ENCODE data around the gene TWIST2.

TWIST2 gene

GRCh38 chr2:238916875-238917590, 69.1 kb downstream of the TWIST2 start:
- no peak for DNase-seq (ENCODE audit: low read depth)
- TF ChIP-seq CTCF (conservative IDR thresholded peaks at IDR 0.05; ENCODE audit: control insufficient read depth, insufficient read depth, low read depth, low read length) = no peak
- no peak overlapping the region for H3K4me3 ChIP-seq (ENCODE audit: control insufficient read depth, low read depth, low read length)

- no peak for TF ChIP-seq CTCF (conservative IDR thresholded peaks at IDR 0.05; ENCODE audit: control insufficient read depth, insufficient read depth, low read depth, low read length)
- no peak overlapping the region for H3K4me3 ChIP-seq (ENCODE audit: control insufficient read depth, low read depth, low read length)
- no peak for DNase-seq (ENCODE audit: low read depth)
Measured at GRCh38 chr2:238919307-238919706, 71.4 kb downstream of the TWIST2 start.

GRCh38 chr2:238920053-238920452, 72.2 kb downstream of the TWIST2 start:
- DNase-seq (ENCODE audit: low read depth) = no peak
- H3K4me3 ChIP-seq (ENCODE audit: control insufficient read depth, low read depth, low read length) = no peak overlapping the region
- TF ChIP-seq CTCF (conservative IDR thresholded peaks at IDR 0.05; ENCODE audit: control insufficient read depth, insufficient read depth, low read depth, low read length) = no peak

GRCh38 chr2:238920601-238921001, 72.7 kb downstream of the TWIST2 start:
- TF ChIP-seq CTCF (conservative IDR thresholded peaks at IDR 0.05; ENCODE audit: control insufficient read depth, insufficient read depth, low read depth, low read length) = no peak
- DNase-seq (ENCODE audit: low read depth) = no peak
- no peak overlapping the region for H3K4me3 ChIP-seq (ENCODE audit: control insufficient read depth, low read depth, low read length)

- no peak overlapping the region for H3K4me3 ChIP-seq (ENCODE audit: control insufficient read depth, low read depth, low read length)
- TF ChIP-seq CTCF (conservative IDR thresholded peaks at IDR 0.05; ENCODE audit: control insufficient read depth, insufficient read depth, low read depth, low read length) = no peak
- DNase-seq (ENCODE audit: low read depth) = no peak
Measured at GRCh38 chr2:238921259-238921658, 73.4 kb downstream of the TWIST2 start.

GRCh38 chr2:238921681-238922319, 73.9 kb downstream of the TWIST2 start:
- H3K4me3 ChIP-seq (ENCODE audit: control insufficient read depth, low read depth, low read length) = no peak overlapping the region
- DNase-seq (ENCODE audit: low read depth) = no peak
- no peak for TF ChIP-seq CTCF (conservative IDR thresholded peaks at IDR 0.05; ENCODE audit: control insufficient read depth, insufficient read depth, low read depth, low read length)
